ENCODE data around the gene STX17. TPM values are rescaled to one million over a fixed set of nuclear protein-coding genes. Genes with fewer than 3 reads are reported as not detected.
"Not testable (repeated sequence)": the region's sequence is repeated elsewhere in the genome, so short reads cannot be mapped to it uniquely, and the experiment has no call there.

Gene STX17
- total RNA-seq (10 to 100 TPM; 15.9 to 47.2 (median 32.7) TPM), polyA plus RNA-seq (10 to 100 TPM in 1 of 3 donors, 1 to 10 TPM in 2; 5.4 to 20.4 (median 8.5) TPM)
- long read RNA-seq, donor 1, transcript STX17-201 (8 exons, 2,713 nt), result major isoform, 8 of 10 reads
- long read RNA-seq, donor 1, partial matches to known transcripts, result 0 of 10 reads
- long read RNA-seq, donor 1, other reads (novel, unspliced or antisense), result 0 of 10 reads
- long read RNA-seq, donor 2, transcript STX17-201 (8 exons, 2,713 nt), result major isoform, 7 of 63 reads
- long read RNA-seq, donor 2, partial matches to known transcripts, result 11 of 63 reads
- long read RNA-seq, donor 2, other reads (novel, unspliced or antisense), result 42 of 63 reads
- long read RNA-seq, donor 3, transcript STX17-201 (8 exons, 2,713 nt), result major isoform, 7 of 7 reads
- long read RNA-seq, donor 3, partial matches to known transcripts, result 0 of 7 reads
- long read RNA-seq, donor 3, other reads (novel, unspliced or antisense), result 0 of 7 reads
- long read RNA-seq, donor 4, transcript STX17-201 (8 exons, 2,713 nt), result major isoform, 17 of 25 reads
- long read RNA-seq, donor 4, partial matches to known transcripts, result 3 of 25 reads
- long read RNA-seq, donor 4, other reads (novel, unspliced or antisense), result 5 of 25 reads
- long read RNA-seq, donor 5, transcript STX17-201 (8 exons, 2,713 nt), result major isoform, 11 of 16 reads
- long read RNA-seq, donor 5, partial matches to known transcripts, result 0 of 16 reads
- long read RNA-seq, donor 5, other reads (novel, unspliced or antisense), result 5 of 16 reads
- long read RNA-seq, donor 6, transcript STX17-201 (8 exons, 2,713 nt), result major isoform, 8 of 17 reads
- long read RNA-seq, donor 6, partial matches to known transcripts, result 4 of 17 reads
- long read RNA-seq, donor 6, other reads (novel, unspliced or antisense), result 5 of 17 reads
- long read RNA-seq, donor 7, partial matches to known transcripts, result 66 of 69 reads
- long read RNA-seq, donor 7, other reads (novel, unspliced or antisense), result 0 of 69 reads
- long read RNA-seq, donor 8, transcript STX17-201 (8 exons, 2,713 nt), result major isoform, 5 of 6 reads
- long read RNA-seq, donor 8, partial matches to known transcripts, result 0 of 6 reads
- long read RNA-seq, donor 8, other reads (novel, unspliced or antisense), result 0 of 6 reads
- long read RNA-seq, donor 9, transcript STX17-201 (8 exons, 2,713 nt), result major isoform, 12 of 16 reads
- long read RNA-seq, donor 9, partial matches to known transcripts, result 0 of 16 reads
- long read RNA-seq, donor 9, other reads (novel, unspliced or antisense), result 0 of 16 reads
- long read RNA-seq, donor 10, partial matches to known transcripts, result 97 of 99 reads
- long read RNA-seq, donor 10, other reads (novel, unspliced or antisense), result 0 of 99 reads

DNA sequence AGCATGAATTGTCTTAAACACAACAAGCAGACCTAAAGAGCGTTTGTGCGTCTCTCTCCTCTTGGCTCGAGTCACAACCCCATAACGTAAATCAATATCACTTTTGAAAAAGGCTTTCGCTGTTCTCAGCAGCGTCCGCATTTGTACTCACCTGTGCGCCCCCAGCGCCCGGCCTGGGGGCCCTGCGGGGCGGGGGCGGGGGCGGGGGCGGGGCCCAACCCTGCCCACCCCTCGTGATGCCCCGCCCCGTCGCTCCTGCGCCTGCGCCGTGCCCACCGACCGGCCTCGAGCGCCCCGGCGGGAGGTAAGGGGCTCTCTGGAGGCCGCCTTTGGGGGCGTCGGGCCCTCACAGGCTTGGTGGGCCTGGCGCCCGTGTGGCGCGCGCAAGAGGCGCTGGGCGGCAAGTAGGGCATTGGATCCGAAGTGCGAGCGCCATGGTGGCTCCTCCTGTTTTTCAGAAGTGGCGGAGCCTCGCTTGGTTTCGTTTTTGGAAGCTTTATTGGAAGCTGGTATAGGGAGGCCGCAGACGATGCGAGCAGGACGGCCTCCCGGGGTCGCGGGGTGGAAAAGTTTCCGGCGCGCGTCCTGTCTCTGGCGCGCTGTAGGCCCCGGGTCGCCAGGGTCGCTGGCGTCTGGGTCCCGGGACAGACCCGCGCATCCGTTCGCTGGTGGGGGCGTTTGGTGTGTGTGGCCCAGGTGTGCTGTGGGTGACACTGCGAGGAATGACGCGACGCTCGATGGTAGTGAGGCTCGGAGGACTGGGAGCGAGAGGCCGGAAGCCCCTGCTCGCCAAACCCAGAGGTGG, at the start of gene STX17:
TSS of gene STX17 (plus strand) at position 252 of the 805 bp plus-strand sequence. CDS start 8,586 bp downstream, outside the sequence.
- H3K4me3 ChIP-seq, result peak within 1 kb of the TSS; percentile 70 to 95 (median 80)
- H3K27ac ChIP-seq, result peak within 1 kb of the TSS; percentile 94 to 97 (median 97)
- 0 to 1% (median 0%) methylated on average over 14 to 76 of the region's 76 CpGs for WGBS, 4 donors
- no peaks in the 10 kb centered on the region for H3K9me3 ChIP-seq (replicated peaks in 1 of 3)
- peak; percentile 68 to 88 (median 78) for DNase-seq
- TF ChIP-seq POLR2A (IDR thresholded peaks at IDR 0.05), result peak in 1 of 2 donors; percentile 70
- TF ChIP-seq, protein P1, sequence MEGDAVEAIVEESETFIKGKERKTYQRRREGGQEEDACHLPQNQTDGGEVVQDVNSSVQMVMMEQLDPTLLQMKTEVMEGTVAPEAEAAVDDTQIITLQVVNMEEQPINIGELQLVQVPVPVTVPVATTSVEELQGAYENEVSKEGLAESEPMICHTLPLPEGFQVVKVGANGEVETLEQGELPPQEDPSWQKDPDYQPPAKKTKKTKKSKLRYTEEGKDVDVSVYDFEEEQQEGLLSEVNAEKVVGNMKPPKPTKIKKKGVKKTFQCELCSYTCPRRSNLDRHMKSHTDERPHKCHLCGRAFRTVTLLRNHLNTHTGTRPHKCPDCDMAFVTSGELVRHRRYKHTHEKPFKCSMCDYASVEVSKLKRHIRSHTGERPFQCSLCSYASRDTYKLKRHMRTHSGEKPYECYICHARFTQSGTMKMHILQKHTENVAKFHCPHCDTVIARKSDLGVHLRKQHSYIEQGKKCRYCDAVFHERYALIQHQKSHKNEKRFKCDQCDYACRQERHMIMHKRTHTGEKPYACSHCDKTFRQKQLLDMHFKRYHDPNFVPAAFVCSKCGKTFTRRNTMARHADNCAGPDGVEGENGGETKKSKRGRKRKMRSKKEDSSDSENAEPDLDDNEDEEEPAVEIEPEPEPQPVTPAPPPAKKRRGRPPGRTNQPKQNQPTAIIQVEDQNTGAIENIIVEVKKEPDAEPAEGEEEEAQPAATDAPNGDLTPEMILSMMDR (IDR thresholded peaks at IDR 0.05), result peak in 2 of 6 experiments; percentile 1 to 10
- H3K36me3 ChIP-seq (replicated peaks in 1 of 2), result no peaks in the 10 kb centered on the region
- H3K27me3 ChIP-seq, result no peaks in the 10 kb centered on the region
- intact Hi-C loops (cut with DNase I), result loop anchor here in 1 of 2 donors (5.0 kb wide), 1 partner anchor 84 kb away; the partner anchor contains the start of gene NR4A3
- H3K4me1 ChIP-seq (replicated peaks in 1 of 2), result peaks cover 0 to 14% of the 10 kb centered on the region in 2 donors

DNA sequence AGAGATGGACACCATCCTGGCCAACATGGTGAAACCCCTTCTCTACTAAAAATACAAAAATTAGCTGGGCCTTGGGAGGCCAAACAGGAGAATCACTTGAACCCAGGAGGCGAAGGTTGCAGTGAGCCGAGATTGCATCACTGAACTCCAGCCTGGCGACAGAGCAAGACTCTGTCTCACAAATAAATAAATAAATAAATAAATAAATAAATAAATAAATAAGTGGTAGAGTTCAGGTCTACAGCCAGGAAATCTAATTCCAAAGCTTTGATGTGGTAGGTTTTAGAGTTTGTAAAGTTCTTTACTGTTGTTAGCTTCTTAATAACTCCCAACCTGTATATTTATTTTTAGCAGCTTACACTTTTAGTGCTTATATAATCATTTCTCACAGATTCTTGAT, 48.9 kb upstream of the STX17 start:
- H3K4me1 ChIP-seq (replicated peaks in 1 of 2); H3K27me3 ChIP-seq; H3K36me3 ChIP-seq (replicated peaks in 1 of 2); intact Hi-C loops (cut with DNase I); H3K4me3 ChIP-seq; H3K9me3 ChIP-seq (replicated peaks in 1 of 3); DNase-seq; H3K27ac ChIP-seq: not testable (repeated sequence)
- WGBS, 4 donors, result 96 to 100% (median 97%) methylated on average over 3 of the region's 3 CpGs

DNA sequence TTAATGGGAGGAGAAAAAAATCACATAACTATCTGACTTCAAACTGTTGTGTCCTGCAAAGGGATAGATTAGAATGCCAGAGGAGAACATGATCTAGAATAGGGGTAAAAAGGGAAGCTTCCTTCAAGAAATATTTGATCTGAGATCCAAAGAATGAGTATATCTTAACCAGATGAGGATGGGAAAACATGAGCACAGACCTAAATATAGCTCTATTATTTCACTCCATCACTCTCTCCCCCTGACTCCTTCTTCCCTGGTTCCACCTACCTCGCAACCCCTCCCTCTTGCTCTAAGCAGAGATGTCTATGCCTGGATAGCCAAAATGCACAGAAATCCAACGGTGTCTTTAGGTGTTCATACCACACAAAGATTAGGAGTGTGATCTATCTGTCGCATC, 48.4 kb upstream of the STX17 start:
- no peak for DNase-seq
- intact Hi-C loops (cut with DNase I), result no loop called here
- WGBS, 4 donors, result 95 to 100% (median 95%) methylated on average over 3 of the region's 3 CpGs
- Histone ChIP-seq H3K36me3 (replicated peaks in 1 of 2) (no peaks in the 10 kb centered on the region), H3K27ac (no peak overlapping the region), H3K4me3 (no peak overlapping the region), H3K4me1 (replicated peaks in 1 of 2) (peaks cover 0 to 3% of the 10 kb centered on the region in 2 donors), H3K9me3 (replicated peaks in 1 of 3) (no peaks in the 10 kb centered on the region), H3K27me3 (no peaks in the 10 kb centered on the region)
- TF ChIP-seq, protein P1 (IDR thresholded peaks at IDR 0.05), result no peak
- no peak for TF ChIP-seq POLR2A (IDR thresholded peaks at IDR 0.05)
